ENCODE results near the gene MRO.
"Not testable (repeated sequence)": the region's sequence is repeated elsewhere in the genome, so short reads cannot be mapped to it uniquely, and the experiment has no call there.

MRO gene

DNA sequence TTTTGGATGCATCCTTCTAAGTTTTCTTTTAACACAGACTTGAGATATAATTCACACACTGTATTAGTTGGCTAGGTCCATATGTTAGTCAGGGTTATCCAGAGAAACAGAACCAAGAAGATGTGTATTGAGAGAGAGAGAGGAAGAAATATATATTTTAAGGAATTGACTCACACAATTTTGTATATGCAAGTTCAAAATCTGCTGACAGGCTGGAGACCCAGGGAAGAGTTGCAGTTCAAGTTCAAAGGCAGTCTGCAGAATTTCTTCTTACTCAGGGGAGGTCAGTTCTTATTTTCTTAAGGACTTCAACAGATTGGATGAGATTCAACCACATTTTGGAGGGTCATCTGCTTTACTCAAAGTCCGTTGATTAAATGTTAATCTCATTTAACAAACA lies 23.0 kb upstream of the MRO start:
- no peaks in the 10 kb centered on the region for H3K4me1 Mint-ChIP-seq

GRCh38 chr18:50839996-50840395 lies 20.2 kb upstream of the MRO start:
- no peaks in the 10 kb centered on the region for H3K9me3 Mint-ChIP-seq
- H3K27ac Mint-ChIP-seq, result no peak overlapping the region
- H3K4me3 Mint-ChIP-seq, result no peak overlapping the region

More for the DNA sequence above, 23.0 kb upstream of the MRO start:
- TF ChIP-seq, protein P1, sequence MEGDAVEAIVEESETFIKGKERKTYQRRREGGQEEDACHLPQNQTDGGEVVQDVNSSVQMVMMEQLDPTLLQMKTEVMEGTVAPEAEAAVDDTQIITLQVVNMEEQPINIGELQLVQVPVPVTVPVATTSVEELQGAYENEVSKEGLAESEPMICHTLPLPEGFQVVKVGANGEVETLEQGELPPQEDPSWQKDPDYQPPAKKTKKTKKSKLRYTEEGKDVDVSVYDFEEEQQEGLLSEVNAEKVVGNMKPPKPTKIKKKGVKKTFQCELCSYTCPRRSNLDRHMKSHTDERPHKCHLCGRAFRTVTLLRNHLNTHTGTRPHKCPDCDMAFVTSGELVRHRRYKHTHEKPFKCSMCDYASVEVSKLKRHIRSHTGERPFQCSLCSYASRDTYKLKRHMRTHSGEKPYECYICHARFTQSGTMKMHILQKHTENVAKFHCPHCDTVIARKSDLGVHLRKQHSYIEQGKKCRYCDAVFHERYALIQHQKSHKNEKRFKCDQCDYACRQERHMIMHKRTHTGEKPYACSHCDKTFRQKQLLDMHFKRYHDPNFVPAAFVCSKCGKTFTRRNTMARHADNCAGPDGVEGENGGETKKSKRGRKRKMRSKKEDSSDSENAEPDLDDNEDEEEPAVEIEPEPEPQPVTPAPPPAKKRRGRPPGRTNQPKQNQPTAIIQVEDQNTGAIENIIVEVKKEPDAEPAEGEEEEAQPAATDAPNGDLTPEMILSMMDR (IDR thresholded peaks at IDR 0.05; ENCODE audit: unreplicated experiment in 3 of 3), result no peak
- no peaks in the 10 kb centered on the region for H3K9me3 Mint-ChIP-seq
- H3K36me3 Mint-ChIP-seq (ENCODE audit: low read depth), result no peaks in the 10 kb centered on the region
- no peak overlapping the region for H3K4me3 Mint-ChIP-seq
- no peak overlapping the region for H3K27ac Mint-ChIP-seq
- H3K27me3 Mint-ChIP-seq (ENCODE audit: low read depth), result peaks cover 5% of the 10 kb centered on the region

DNA sequence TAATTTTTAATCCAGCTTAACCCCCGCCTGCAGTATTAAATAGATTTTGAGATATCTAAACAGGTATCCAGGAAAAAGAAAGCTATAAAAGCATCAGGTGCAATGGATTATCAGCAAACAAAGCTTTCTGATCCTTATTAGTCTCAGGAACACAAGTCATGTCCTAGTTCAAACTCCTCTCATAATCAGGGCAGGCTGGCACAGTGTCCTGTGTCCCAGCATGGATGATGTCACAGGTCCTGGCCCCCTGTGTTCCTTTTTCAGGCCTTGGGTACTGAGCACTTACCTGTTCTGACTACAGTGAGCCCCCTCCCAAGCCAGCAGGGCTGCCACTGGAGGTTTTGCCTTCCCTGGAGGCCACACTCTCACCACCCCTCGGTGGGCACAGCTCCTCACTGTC lies 19.5 kb upstream of the MRO start:
- Mint-ChIP-seq H3K36me3 (ENCODE audit: low read depth) (no peaks in the 10 kb centered on the region), H3K27me3 (ENCODE audit: low read depth) (peaks cover 5% of the 10 kb centered on the region), H3K9me3 (no peaks in the 10 kb centered on the region), H3K27ac (no peak overlapping the region), H3K4me3 (no peak overlapping the region), H3K4me1 (no peaks in the 10 kb centered on the region)
- TF ChIP-seq, protein P1 (IDR thresholded peaks at IDR 0.05; ENCODE audit: unreplicated experiment in 3 of 3), result no peak

More at GRCh38 chr18:50839996-50840395, 20.2 kb upstream of the MRO start:
- Mint-ChIP-seq H3K27me3 (ENCODE audit: low read depth) (peaks cover 5% of the 10 kb centered on the region), H3K36me3 (ENCODE audit: low read depth) (no peaks in the 10 kb centered on the region), H3K4me1 (no peaks in the 10 kb centered on the region)
- TF ChIP-seq, protein P1 (IDR thresholded peaks at IDR 0.05; ENCODE audit: unreplicated experiment in 3 of 3), result no peak

- Mint-ChIP-seq H3K4me3 (no peak overlapping the region), H3K36me3 (ENCODE audit: low read depth) (no peaks in the 10 kb centered on the region), H3K27me3 (ENCODE audit: low read depth) (peaks cover 10% of the 10 kb centered on the region), H3K4me1 (no peaks in the 10 kb centered on the region), H3K9me3 (no peaks in the 10 kb centered on the region), H3K27ac (no peak overlapping the region)
- TF ChIP-seq, protein P1 (IDR thresholded peaks at IDR 0.05; ENCODE audit: unreplicated experiment in 3 of 3), result no peak
These were observed 16.7 kb upstream of the MRO start for GRCh38 chr18:50836521-50836957.

GRCh38 chr18:50833496-50833895 lies 13.7 kb upstream of the MRO start:
- not testable (repeated sequence) for H3K9me3 Mint-ChIP-seq; H3K4me3 Mint-ChIP-seq; H3K36me3 Mint-ChIP-seq (ENCODE audit: low read depth); H3K4me1 Mint-ChIP-seq; H3K27me3 Mint-ChIP-seq (ENCODE audit: low read depth); H3K27ac Mint-ChIP-seq

- Mint-ChIP-seq H3K9me3 (no peaks in the 10 kb centered on the region), H3K36me3 (ENCODE audit: low read depth) (no peaks in the 10 kb centered on the region)
These were observed 12.9 kb upstream of the MRO start for GRCh38 chr18:50832754-50833153.

More at GRCh38 chr18:50832754-50833153, 12.9 kb upstream of the MRO start:
- H3K4me1 Mint-ChIP-seq, result no peaks in the 10 kb centered on the region
- H3K27me3 Mint-ChIP-seq (ENCODE audit: low read depth), result peaks cover 4% of the 10 kb centered on the region
- H3K4me3 Mint-ChIP-seq, result no peak overlapping the region
- no peak overlapping the region for H3K27ac Mint-ChIP-seq
- TF ChIP-seq, protein P1 (IDR thresholded peaks at IDR 0.05; ENCODE audit: unreplicated experiment in 3 of 3), result no peak

Data from nephron (organoid).